Osteoblast (primary cell): ENCODE results near the gene RPS19. TPM values are rescaled to one million over a fixed set of nuclear protein-coding genes. Genes with fewer than 3 reads are reported as not detected.

Experiments used
- DNase-seq: peaks from one replicate; pipeline ENCODE4 v3.0.0; 2011; ENCODE audit warnings: low spot score, mixed read lengths; ENCODE audit not compliant: insufficient read length; ENCODE audit errors: missing footprints
- H2AFZ ChIP-seq: 2 replicates; pipeline ENCODE4 v1.6.0; 2011; ENCODE audit warnings: mild to moderate bottlenecking, low read length
- H3K27ac ChIP-seq: 2 replicates; pipeline ENCODE4 v1.5.1; 2011; ENCODE audit warnings: mild to moderate bottlenecking, low read depth, low read length, moderate library complexity
- H3K27me3 ChIP-seq: 2 replicates; pipeline ENCODE4 v1.6.0; 2012; ENCODE audit warnings: mild to moderate bottlenecking, control low read depth, inconsistent platforms, low read length, moderate library complexity; ENCODE audit not compliant: insufficient read depth
- H3K36me3 ChIP-seq: 2 replicates; pipeline ENCODE4 v1.5.1; 2011; ENCODE audit warnings: mild to moderate bottlenecking, low read length, control low read depth, moderate library complexity; ENCODE audit not compliant: insufficient read depth
- H3K4me1 ChIP-seq: 2 replicates; pipeline ENCODE4 v1.5.1; 2011; ENCODE audit warnings: mild to moderate bottlenecking, low read length, control low read depth, moderate library complexity; ENCODE audit not compliant: insufficient read depth
- H3K4me2 ChIP-seq: 2 replicates; pipeline ENCODE4 v1.6.0; 2011; ENCODE audit warnings: mild to moderate bottlenecking, low read length; ENCODE audit not compliant: insufficient read depth
- H3K4me3 ChIP-seq: fragments of 200-600 bp; sonication (generic); 3 replicates; pipeline ENCODE4 v1.5.1; 2012; ENCODE audit warnings: mild to moderate bottlenecking, low read length, inconsistent platforms; ENCODE audit not compliant: insufficient read depth
- H3K79me2 ChIP-seq: 2 replicates; pipeline ENCODE4 v1.6.0; 2012; ENCODE audit warnings: mild to moderate bottlenecking, low read length, control low read depth, inconsistent platforms; ENCODE audit not compliant: insufficient read depth
- H3K9me3 ChIP-seq: 2 replicates; pipeline ENCODE4 v1.5.1; 2011; ENCODE audit warnings: low read depth, low read length, control low read depth
- H4K20me1 ChIP-seq: 2 replicates; pipeline ENCODE4 v1.6.0; 2012; ENCODE audit warnings: mild to moderate bottlenecking, low read length, control low read depth; ENCODE audit not compliant: insufficient read depth
- total RNA-seq: library from RNA; depleted of rRNA; stranded (reverse); fragments of >200 nt; gene quantifications from 2 replicates; pipeline ENCODE4 v1.2.3, GENCODE V29; 2012
- TF ChIP-seq, protein P1 (sequence below): IDR thresholded peaks from 2 replicates; pipeline ENCODE4 v1.5.1; 2011; ENCODE audit warnings: mild to moderate bottlenecking, low read depth, low read length, moderate library complexity; ENCODE audit errors: extremely low read depth

RPS19 gene
- total RNA-seq, 1 donor = 791 TPM

DNA sequence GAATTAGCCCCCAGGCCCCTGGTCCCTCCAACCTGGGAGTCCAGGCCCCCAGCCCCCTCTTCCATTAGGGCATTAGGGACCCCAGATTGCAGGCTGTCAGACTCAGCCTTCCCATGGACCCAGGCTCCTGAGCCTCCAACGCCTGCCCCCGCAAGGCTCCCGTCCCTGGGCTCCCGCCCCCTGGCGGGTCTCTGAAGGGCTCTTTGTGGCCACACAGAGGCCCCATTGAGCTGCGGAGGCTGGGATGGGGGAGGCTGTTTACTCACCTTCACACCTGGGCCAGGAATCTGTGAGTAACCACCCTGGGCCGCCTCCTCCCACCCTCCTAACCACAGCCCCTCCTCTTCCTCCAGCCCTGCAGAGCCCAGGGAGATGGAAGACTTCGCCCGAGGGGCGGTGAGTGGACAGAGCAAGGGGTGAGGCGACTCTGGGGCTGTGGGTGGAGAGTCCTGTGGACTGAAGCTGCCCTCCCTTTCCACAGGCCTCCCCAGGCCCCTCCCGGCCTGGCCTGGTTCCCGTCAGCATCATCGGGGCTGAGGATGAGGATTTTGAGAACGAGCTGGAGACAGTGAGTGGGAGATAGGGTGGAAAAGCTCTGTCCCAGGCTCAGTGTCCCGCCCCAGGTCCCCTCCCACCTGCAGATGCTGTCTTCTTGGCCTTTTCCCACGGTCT, 27.8 kb downstream of the RPS19 start:
- no peak overlapping the region for H3K4me3 ChIP-seq

DNA sequence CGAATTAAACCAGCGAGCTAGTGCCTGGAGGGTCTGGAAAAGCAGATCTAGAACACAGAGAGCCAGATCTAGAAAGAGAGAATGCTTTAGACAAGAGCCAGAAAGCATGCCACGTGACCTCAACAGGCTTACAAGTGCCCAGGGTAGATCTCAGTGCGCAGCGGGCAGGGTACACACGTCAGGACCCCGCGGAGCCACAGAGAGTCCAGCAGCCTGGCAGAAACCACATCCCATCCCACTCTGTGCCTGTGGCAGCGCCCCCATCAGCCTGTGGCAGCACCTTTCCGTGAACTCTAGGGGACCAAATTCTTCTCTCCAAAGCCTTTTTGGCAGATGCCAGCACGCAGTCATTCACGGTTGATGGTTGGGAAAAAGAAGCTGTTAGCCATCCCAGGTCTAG, 28.9 kb downstream of the RPS19 start:
- Histone ChIP-seq H3K9me3 (no peaks in the 10 kb centered on the region), H3K36me3 (peaks cover 24% of the 10 kb centered on the region), H3K4me3 (no peak overlapping the region), H3K27me3 (no peaks in the 10 kb centered on the region), H3K4me2 (no peak overlapping the region), H2AFZ (no peak overlapping the region), H3K27ac (no peak overlapping the region), H4K20me1 (peaks cover 47% of the 10 kb centered on the region), H3K79me2 (peaks cover 41% of the 10 kb centered on the region), H3K4me1 (peaks cover 20% of the 10 kb centered on the region)
- TF ChIP-seq, protein P1, sequence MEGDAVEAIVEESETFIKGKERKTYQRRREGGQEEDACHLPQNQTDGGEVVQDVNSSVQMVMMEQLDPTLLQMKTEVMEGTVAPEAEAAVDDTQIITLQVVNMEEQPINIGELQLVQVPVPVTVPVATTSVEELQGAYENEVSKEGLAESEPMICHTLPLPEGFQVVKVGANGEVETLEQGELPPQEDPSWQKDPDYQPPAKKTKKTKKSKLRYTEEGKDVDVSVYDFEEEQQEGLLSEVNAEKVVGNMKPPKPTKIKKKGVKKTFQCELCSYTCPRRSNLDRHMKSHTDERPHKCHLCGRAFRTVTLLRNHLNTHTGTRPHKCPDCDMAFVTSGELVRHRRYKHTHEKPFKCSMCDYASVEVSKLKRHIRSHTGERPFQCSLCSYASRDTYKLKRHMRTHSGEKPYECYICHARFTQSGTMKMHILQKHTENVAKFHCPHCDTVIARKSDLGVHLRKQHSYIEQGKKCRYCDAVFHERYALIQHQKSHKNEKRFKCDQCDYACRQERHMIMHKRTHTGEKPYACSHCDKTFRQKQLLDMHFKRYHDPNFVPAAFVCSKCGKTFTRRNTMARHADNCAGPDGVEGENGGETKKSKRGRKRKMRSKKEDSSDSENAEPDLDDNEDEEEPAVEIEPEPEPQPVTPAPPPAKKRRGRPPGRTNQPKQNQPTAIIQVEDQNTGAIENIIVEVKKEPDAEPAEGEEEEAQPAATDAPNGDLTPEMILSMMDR = no peak
- DNase-seq = no peak

More for the DNA sequence above, 27.8 kb downstream of the RPS19 start:
- H2AFZ ChIP-seq = no peak overlapping the region
- H3K4me2 ChIP-seq = no peak overlapping the region
- H4K20me1 ChIP-seq = peaks cover 47% of the 10 kb centered on the region
- H3K79me2 ChIP-seq = peaks cover 41% of the 10 kb centered on the region
- peak; percentile 96 for DNase-seq
- no peaks in the 10 kb centered on the region for H3K9me3 ChIP-seq
- peaks cover 24% of the 10 kb centered on the region for H3K4me1 ChIP-seq
- TF ChIP-seq, protein P1 = no peak
- H3K27me3 ChIP-seq = no peaks in the 10 kb centered on the region
- H3K27ac ChIP-seq = no peak overlapping the region
- peaks cover 24% of the 10 kb centered on the region for H3K36me3 ChIP-seq

DNA sequence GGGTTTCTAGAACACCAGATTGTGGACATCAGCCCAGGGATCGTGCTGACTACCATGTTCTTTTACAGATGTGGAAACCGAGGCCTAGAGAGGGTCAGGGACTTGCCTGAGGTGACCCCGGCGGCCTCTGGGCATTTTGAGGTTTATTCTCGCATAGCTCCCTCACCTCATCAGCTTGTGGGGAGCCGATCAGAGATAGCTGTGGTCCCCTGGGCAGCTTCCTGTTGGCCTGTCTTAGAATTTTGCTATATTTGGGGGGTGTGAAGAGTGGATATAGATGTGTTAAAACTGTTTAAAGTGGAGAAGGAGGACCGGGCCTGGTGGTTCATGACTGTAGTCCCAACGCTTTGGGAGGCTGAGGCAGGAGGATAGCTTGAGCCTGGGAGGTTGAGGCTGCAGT, 29.8 kb downstream of the RPS19 start:
- no peak overlapping the region for H2AFZ ChIP-seq
- TF ChIP-seq, protein P1 = no peak
- H3K27ac ChIP-seq = no peak overlapping the region
- H3K4me3 ChIP-seq = no peak overlapping the region
- H3K79me2 ChIP-seq = peaks cover 34% of the 10 kb centered on the region
- peaks cover 30% of the 10 kb centered on the region for H3K36me3 ChIP-seq
- H3K9me3 ChIP-seq = no peaks in the 10 kb centered on the region
- H3K4me2 ChIP-seq = no peak overlapping the region
- H3K4me1 ChIP-seq = peaks cover 15% of the 10 kb centered on the region
- DNase-seq = no peak
- peaks cover 46% of the 10 kb centered on the region for H4K20me1 ChIP-seq
- H3K27me3 ChIP-seq = no peaks in the 10 kb centered on the region

DNA sequence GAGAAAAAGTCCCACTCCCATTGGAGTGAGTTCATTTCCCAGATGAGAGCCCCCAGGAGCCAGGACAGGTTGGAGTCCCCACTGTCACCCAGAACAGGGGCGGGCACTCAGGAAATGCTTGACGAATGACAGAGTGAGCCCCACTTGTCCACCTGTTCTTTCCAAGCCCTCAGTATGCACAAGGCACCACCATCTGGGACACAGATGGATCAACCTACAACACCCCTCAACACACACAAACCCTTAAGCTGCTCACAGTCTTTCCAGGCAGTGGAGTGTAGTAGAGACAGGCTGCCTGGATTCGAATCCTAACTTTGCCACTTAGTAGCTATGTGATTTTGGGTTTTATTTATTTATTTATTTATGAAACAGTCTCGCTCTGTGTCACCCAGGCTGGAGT, 30.9 kb downstream of the RPS19 start:
- H3K36me3 ChIP-seq = peaks cover 39% of the 10 kb centered on the region
- H3K4me2 ChIP-seq = no peak overlapping the region
- no peak overlapping the region for H3K27ac ChIP-seq
- no peaks in the 10 kb centered on the region for H3K9me3 ChIP-seq
- no peaks in the 10 kb centered on the region for H3K27me3 ChIP-seq
- H3K4me1 ChIP-seq = peaks cover 12% of the 10 kb centered on the region
- H3K4me3 ChIP-seq = no peak overlapping the region
- peaks cover 25% of the 10 kb centered on the region for H3K79me2 ChIP-seq
- DNase-seq = no peak
- H4K20me1 ChIP-seq = peaks cover 41% of the 10 kb centered on the region
- no peak overlapping the region for H2AFZ ChIP-seq
- TF ChIP-seq, protein P1 = no peak
